ENCODE results near the gene PPIP5K2. TPM values are rescaled to one million over a fixed set of nuclear protein-coding genes. Genes with fewer than 3 reads are reported as not detected.
"Not testable (repeated sequence)": the region's sequence is repeated elsewhere in the genome, so short reads cannot be mapped to it uniquely, and the experiment has no call there.

PPIP5K2 gene
- total RNA-seq, 1 donor from 2014 or later: 66.3 TPM

GRCh38 chr5:103188436-103188835 is 68.3 kb downstream of the PPIP5K2 start:
- H3K27me3 Mint-ChIP-seq (ENCODE audit: unreplicated experiment): no peaks in the 10 kb centered on the region
- H3K4me3 Mint-ChIP-seq (ENCODE audit: unreplicated experiment): no peak overlapping the region
- no peak for TF ChIP-seq CTCF (IDR thresholded peaks at IDR 0.05; ENCODE audit: unreplicated experiment)
- H3K4me1 Mint-ChIP-seq (ENCODE audit: unreplicated experiment): no peaks in the 10 kb centered on the region
- H3K27ac Mint-ChIP-seq (ENCODE audit: unreplicated experiment): no peak overlapping the region
- no peaks in the 10 kb centered on the region for H3K9me3 Mint-ChIP-seq (ENCODE audit: unreplicated experiment)
- H3K36me3 Mint-ChIP-seq (ENCODE audit: low read depth, unreplicated experiment): peaks cover 4% of the 10 kb centered on the region
- no peak for DNase-seq (ENCODE audit: low spot score)

- peaks cover 12% of the 10 kb centered on the region for H3K36me3 Mint-ChIP-seq (ENCODE audit: low read depth, unreplicated experiment)
- peaks cover 1% of the 10 kb centered on the region for H3K27me3 Mint-ChIP-seq (ENCODE audit: unreplicated experiment)
- no peak overlapping the region for H3K27ac Mint-ChIP-seq (ENCODE audit: unreplicated experiment)
- H3K9me3 Mint-ChIP-seq (ENCODE audit: unreplicated experiment): no peaks in the 10 kb centered on the region
- H3K4me3 Mint-ChIP-seq (ENCODE audit: unreplicated experiment): no peak overlapping the region
- peaks cover 3% of the 10 kb centered on the region for H3K4me1 Mint-ChIP-seq (ENCODE audit: unreplicated experiment)
- no peak for DNase-seq (ENCODE audit: low spot score)
- TF ChIP-seq CTCF (IDR thresholded peaks at IDR 0.05; ENCODE audit: unreplicated experiment): no peak
Measured at GRCh38 chr5:103203226-103203625, 83.1 kb downstream of the PPIP5K2 start.

GRCh38 chr5:103204990-103205389 is 84.9 kb downstream of the PPIP5K2 start:
- not testable (repeated sequence) for H3K27me3 Mint-ChIP-seq (ENCODE audit: unreplicated experiment); DNase-seq (ENCODE audit: low spot score); H3K4me3 Mint-ChIP-seq (ENCODE audit: unreplicated experiment); H3K27ac Mint-ChIP-seq (ENCODE audit: unreplicated experiment); H3K9me3 Mint-ChIP-seq (ENCODE audit: unreplicated experiment)
- peaks cover 11% of the 10 kb centered on the region for H3K4me1 Mint-ChIP-seq (ENCODE audit: unreplicated experiment)
- peaks cover 12% of the 10 kb centered on the region for H3K36me3 Mint-ChIP-seq (ENCODE audit: low read depth, unreplicated experiment)

- Mint-ChIP-seq H3K27me3 (ENCODE audit: unreplicated experiment) (peaks cover 3% of the 10 kb centered on the region), H3K36me3 (ENCODE audit: low read depth, unreplicated experiment) (peaks cover 12% of the 10 kb centered on the region), H3K9me3 (ENCODE audit: unreplicated experiment) (no peaks in the 10 kb centered on the region), H3K27ac (ENCODE audit: unreplicated experiment) (no peak overlapping the region), H3K4me3 (ENCODE audit: unreplicated experiment) (no peak overlapping the region), H3K4me1 (ENCODE audit: unreplicated experiment) (peaks cover 11% of the 10 kb centered on the region)
- TF ChIP-seq CTCF (IDR thresholded peaks at IDR 0.05; ENCODE audit: unreplicated experiment): no peak
- DNase-seq (ENCODE audit: low spot score): no peak
Measured at GRCh38 chr5:103205991-103206700, 86.0 kb downstream of the PPIP5K2 start.

GRCh38 chr5:103207011-103207410 is 86.9 kb downstream of the PPIP5K2 start:
- H3K27me3 Mint-ChIP-seq (ENCODE audit: unreplicated experiment): peaks cover 3% of the 10 kb centered on the region
- H3K36me3 Mint-ChIP-seq (ENCODE audit: low read depth, unreplicated experiment): peaks cover 12% of the 10 kb centered on the region
- H3K9me3 Mint-ChIP-seq (ENCODE audit: unreplicated experiment): no peaks in the 10 kb centered on the region
- no peak overlapping the region for H3K4me3 Mint-ChIP-seq (ENCODE audit: unreplicated experiment)
- no peak for TF ChIP-seq CTCF (IDR thresholded peaks at IDR 0.05; ENCODE audit: unreplicated experiment)
- DNase-seq (ENCODE audit: low spot score): no peak
- H3K4me1 Mint-ChIP-seq (ENCODE audit: unreplicated experiment): peaks cover 14% of the 10 kb centered on the region
- no peak overlapping the region for H3K27ac Mint-ChIP-seq (ENCODE audit: unreplicated experiment)
